Measurements from ENCODE around the gene BIRC5. TPM values are rescaled to one million over a fixed set of nuclear protein-coding genes. Genes with fewer than 3 reads are reported as not detected.

The BIRC5 gene
- total RNA-seq, 1 donor from 2014 or later = 2.0 TPM

GRCh38 chr17:78183916-78184315, 30.1 kb upstream of the BIRC5 start:
- no peak for DNase-seq (ENCODE audit: low spot score)

- no peak for DNase-seq (ENCODE audit: low spot score)
Observed at GRCh38 chr17:78184351-78184750, 29.7 kb upstream of the BIRC5 start.

- DNase-seq (ENCODE audit: low spot score) = no peak
Observed at GRCh38 chr17:78184868-78185267, 29.2 kb upstream of the BIRC5 start.

GRCh38 chr17:78185981-78186691, 27.9 kb upstream of the BIRC5 start:
- no peak for DNase-seq (ENCODE audit: low spot score)

GRCh38 chr17:78186692-78187595, 27.1 kb upstream of the BIRC5 start, which contains the start of the genes AFMID and TK1:
AFMID (plus strand) TSS chr17:78187362; CDS start chr17:78187371, 9 bp downstream.
TK1 (minus strand) TSS chr17:78187052; CDS start chr17:78186994, 58 bp downstream.
- DNase-seq (ENCODE audit: low spot score) = peak; percentile 98

GRCh38 chr17:78196716-78197115, 17.3 kb upstream of the BIRC5 start:
- no peak for DNase-seq (ENCODE audit: low spot score)

GRCh38 chr17:78197147-78197832, 16.8 kb upstream of the BIRC5 start:
- DNase-seq (ENCODE audit: low spot score) = no peak

GRCh38 chr17:78200451-78200850, 13.6 kb upstream of the BIRC5 start:
- DNase-seq (ENCODE audit: low spot score) = no peak

GRCh38 chr17:78202666-78203065, 11.4 kb upstream of the BIRC5 start:
- no peak for DNase-seq (ENCODE audit: low spot score)

- DNase-seq (ENCODE audit: low spot score) = no peak
Observed at GRCh38 chr17:78204387-78205123, 9.5 kb upstream of the BIRC5 start.

GRCh38 chr17:78205124-78205775, 8.8 kb upstream of the BIRC5 start:
- DNase-seq (ENCODE audit: low spot score) = no peak

- no peak for DNase-seq (ENCODE audit: low spot score)
Observed at GRCh38 chr17:78206298-78206697, 7.8 kb upstream of the BIRC5 start.

GRCh38 chr17:78208486-78208885, 5.6 kb upstream of the BIRC5 start:
- no peak for DNase-seq (ENCODE audit: low spot score)

GRCh38 chr17:78210111-78210510, 3.9 kb upstream of the BIRC5 start:
- DNase-seq (ENCODE audit: low spot score) = no peak

- DNase-seq (ENCODE audit: low spot score) = no peak
Observed at GRCh38 chr17:78211032-78211431, 3.0 kb upstream of the BIRC5 start.

GRCh38 chr17:78214706-78215061, 631 bp downstream of the BIRC5 start:
- DNase-seq (ENCODE audit: low spot score) = no peak

GRCh38 chr17:78219396-78220150, 5.5 kb downstream of the BIRC5 start:
- no peak for DNase-seq (ENCODE audit: low spot score)

GRCh38 chr17:78223061-78223460, 9.0 kb downstream of the BIRC5 start:
- no peak for DNase-seq (ENCODE audit: low spot score)

GRCh38 chr17:78223765-78224164, 9.7 kb downstream of the BIRC5 start:
- DNase-seq (ENCODE audit: low spot score) = no peak
